C1 segment of cervical spinal cord (tissue), 14 donors: ENCODE data around the gene ACTMAP.
"Not testable (repeated sequence)": the region's sequence is repeated elsewhere in the genome, so short reads cannot be mapped to it uniquely, and the experiment has no call there.

Source experiments
- DNase-seq, 14 donors: peaks; one replicate each; lab custom pipeline; 2025; lab: John Stamatoyannopoulos, UW

Gene ACTMAP

GRCh38 chr19:40776364-40776763, 26.1 kb upstream of the ACTMAP start:
- no peak for DNase-seq

GRCh38 chr19:40775632-40776022, 25.4 kb upstream of the ACTMAP start:
- DNase-seq, result no peak

- DNase-seq, result no peak
Observed at GRCh38 chr19:40774916-40775631, 24.8 kb upstream of the ACTMAP start, which contains the start of gene MIA. Gene MIA (plus strand): TSS chr19:40775521. CDS start chr19:40775543, 22 bp downstream.

GRCh38 chr19:40771101-40771862, 21.0 kb upstream of the ACTMAP start:
- DNase-seq, result not testable (repeated sequence)

- no peak for DNase-seq
Observed at GRCh38 chr19:40768869-40769268, 18.6 kb upstream of the ACTMAP start.

- not testable (repeated sequence) for DNase-seq
Observed at GRCh38 chr19:40766385-40766784, 16.1 kb upstream of the ACTMAP start.

GRCh38 chr19:40763963-40764362, 13.7 kb upstream of the ACTMAP start:
- DNase-seq, result no peak

GRCh38 chr19:40763526-40763925, 13.2 kb upstream of the ACTMAP start:
- DNase-seq, result no peak

- no peak for DNase-seq
Observed at GRCh38 chr19:40762754-40763470, 12.6 kb upstream of the ACTMAP start.

- no peak for DNase-seq
Observed at GRCh38 chr19:40759352-40759751, 9.1 kb upstream of the ACTMAP start.

- DNase-seq, result no peak
Observed at GRCh38 chr19:40758491-40758890, 8.2 kb upstream of the ACTMAP start.

GRCh38 chr19:40756502-40757110, 6.3 kb upstream of the ACTMAP start:
- no peak for DNase-seq

GRCh38 chr19:40755791-40756190, 5.5 kb upstream of the ACTMAP start:
- DNase-seq, result no peak

GRCh38 chr19:40755248-40755624, 5.0 kb upstream of the ACTMAP start:
- no peak for DNase-seq

- DNase-seq, result no peak
Observed at GRCh38 chr19:40754611-40755247, 4.5 kb upstream of the ACTMAP start.

GRCh38 chr19:40752257-40752781, 2.0 kb upstream of the ACTMAP start:
- DNase-seq, result no peak

GRCh38 chr19:40750874-40751537, 729 bp upstream of the ACTMAP start, which contains the start of gene SNRPA:
Gene SNRPA (plus strand): TSS chr19:40751203. CDS start chr19:40751409, 206 bp downstream.
- peak; percentile 98 to 100 (median 100) for DNase-seq

- no peak for DNase-seq
Observed at GRCh38 chr19:40747536-40747935, 2.7 kb downstream of the ACTMAP start.

- DNase-seq, result no peak
Observed at GRCh38 chr19:40745402-40745780, 4.9 kb downstream of the ACTMAP start.

- DNase-seq, result no peak
Observed at GRCh38 chr19:40744554-40745401, 5.5 kb downstream of the ACTMAP start.
